Mucosa of rectum (tissue), 2 donors: ENCODE results near the gene KDM3B.

Experiments
- H3K27ac ChIP-seq, 2 donors: one replicate each; pipeline ENCODE4 v1.7.0; 2013; ENCODE audit warnings: inconsistent platforms in 2 of 2, low read depth in 2 of 2, low read length in 2 of 2
- H3K27me3 ChIP-seq, 2 donors: one replicate each; pipeline ENCODE4 v1.7.0; 2013; ENCODE audit warnings: low read length in 2 of 2; ENCODE audit not compliant: control insufficient read depth in 2 of 2, insufficient read depth in 2 of 2
- H3K36me3 ChIP-seq, 2 donors: one replicate each; pipeline ENCODE4 v1.7.0; 2013; ENCODE audit warnings: low read length in 2 of 2; ENCODE audit not compliant: control insufficient read depth in 2 of 2, insufficient read depth in 2 of 2
- H3K4me1 ChIP-seq, 2 donors: one replicate each; pipeline ENCODE4 v1.7.0; 2013; ENCODE audit warnings: low read length in 2 of 2, mild to moderate bottlenecking in 1 of 2; ENCODE audit not compliant: control insufficient read depth in 2 of 2, insufficient read depth in 2 of 2
- H3K4me3 ChIP-seq, 2 donors: one replicate each; pipeline ENCODE4 v1.7.0; 2013; ENCODE audit warnings: low read length in 2 of 2
- H3K9ac ChIP-seq, 2 donors: one replicate each; pipeline ENCODE4 v1.7.0; 2013; ENCODE audit warnings: low read length in 2 of 2, low read depth in 1 of 2, mild to moderate bottlenecking in 1 of 2
- H3K9me3 ChIP-seq, 2 donors: one replicate each; pipeline ENCODE4 v1.7.0; 2013; ENCODE audit warnings: low read length in 2 of 2; ENCODE audit not compliant: control insufficient read depth in 2 of 2
- donor health status: healthy.
- donor health status: Normal muscosa, but diverticular disease.

The KDM3B gene

GRCh38 chr5:138349852-138350562, 2.5 kb upstream of the KDM3B start:
- Histone ChIP-seq H3K9ac (no peak overlapping the region), H3K4me3 (no peak overlapping the region), H3K9me3 (no peaks in the 10 kb centered on the region), H3K4me1 (peaks cover 10 to 12% of the 10 kb centered on the region in 2 donors), H3K27ac (no peak overlapping the region), H3K36me3 (peaks cover 17 to 27% of the 10 kb centered on the region in 2 donors), H3K27me3 (no peaks in the 10 kb centered on the region)

- Histone ChIP-seq H3K4me1 (peaks cover 10 to 13% of the 10 kb centered on the region in 2 donors), H3K9ac (no peak overlapping the region), H3K27ac (no peak overlapping the region), H3K36me3 (peaks cover 14 to 22% of the 10 kb centered on the region in 2 donors), H3K9me3 (no peaks in the 10 kb centered on the region), H3K27me3 (no peaks in the 10 kb centered on the region), H3K4me3 (no peak overlapping the region)
Observed at GRCh38 chr5:138350563-138350890, 2.0 kb upstream of the KDM3B start.

GRCh38 chr5:138351056-138351455, 1.4 kb upstream of the KDM3B start:
- H3K4me1 ChIP-seq, result peaks cover 10 to 16% of the 10 kb centered on the region in 2 donors
- H3K27me3 ChIP-seq, result no peaks in the 10 kb centered on the region
- H3K9me3 ChIP-seq, result no peaks in the 10 kb centered on the region
- no peak overlapping the region for H3K27ac ChIP-seq
- H3K9ac ChIP-seq, result no peak overlapping the region
- H3K36me3 ChIP-seq, result peaks cover 8 to 17% of the 10 kb centered on the region in 2 donors
- no peak overlapping the region for H3K4me3 ChIP-seq

GRCh38 chr5:138351517-138351916, 968 bp upstream of the KDM3B start:
- Histone ChIP-seq H3K4me1 (peaks cover 10 to 16% of the 10 kb centered on the region in 2 donors), H3K27ac (no peak overlapping the region), H3K9me3 (no peaks in the 10 kb centered on the region)

GRCh38 chr5:138352722-138353559, 456 bp downstream of the KDM3B start:
- peak overlapping the region; percentile 76 to 83 for H3K4me3 ChIP-seq
- no peaks in the 10 kb centered on the region for H3K9me3 ChIP-seq
- peaks cover 10 to 16% of the 10 kb centered on the region in 2 donors for H3K4me1 ChIP-seq
- H3K36me3 ChIP-seq, result peaks cover under 1 to 4% of the 10 kb centered on the region in 2 donors
- H3K27ac ChIP-seq, result peak overlapping the region; percentile 96 to 97
- no peaks in the 10 kb centered on the region for H3K27me3 ChIP-seq
- peak overlapping the region; percentile 94 to 96 for H3K9ac ChIP-seq

More at GRCh38 chr5:138351517-138351916, 968 bp upstream of the KDM3B start:
- no peak overlapping the region for H3K4me3 ChIP-seq
- peaks cover 7 to 15% of the 10 kb centered on the region in 2 donors for H3K36me3 ChIP-seq
- H3K27me3 ChIP-seq, result no peaks in the 10 kb centered on the region
- H3K9ac ChIP-seq, result no peak overlapping the region

GRCh38 chr5:138353560-138354080, 1.1 kb downstream of the KDM3B start:
- peak overlapping the region; percentile 94 to 96 for H3K9ac ChIP-seq
- no peaks in the 10 kb centered on the region for H3K36me3 ChIP-seq
- no peaks in the 10 kb centered on the region for H3K27me3 ChIP-seq
- H3K4me3 ChIP-seq, result peak overlapping the region; percentile 76 to 83
- peaks cover 10 to 16% of the 10 kb centered on the region in 2 donors for H3K4me1 ChIP-seq
- H3K9me3 ChIP-seq, result no peaks in the 10 kb centered on the region
- peak overlapping the region; percentile 96 to 97 for H3K27ac ChIP-seq

GRCh38 chr5:138354387-138354786, 1.9 kb downstream of the KDM3B start:
- Histone ChIP-seq H3K9ac (peak overlapping the region; percentile 94 to 96), H3K4me1 (peaks cover 10 to 16% of the 10 kb centered on the region in 2 donors), H3K36me3 (no peaks in the 10 kb centered on the region), H3K27me3 (no peaks in the 10 kb centered on the region), H3K27ac (peak overlapping the region; percentile 96 to 97), H3K4me3 (peak overlapping the region; percentile 76 to 83), H3K9me3 (no peaks in the 10 kb centered on the region)

- Histone ChIP-seq H3K27me3 (no peaks in the 10 kb centered on the region), H3K27ac (no peak overlapping the region), H3K4me1 (peaks cover 10 to 16% of the 10 kb centered on the region in 2 donors), H3K9me3 (no peaks in the 10 kb centered on the region), H3K4me3 (peak overlapping the region; percentile 25 to 76), H3K36me3 (no peaks in the 10 kb centered on the region), H3K9ac (no peak overlapping the region)
Observed at GRCh38 chr5:138354926-138355378, 2.5 kb downstream of the KDM3B start.

- no peak overlapping the region for H3K9ac ChIP-seq
- H3K27me3 ChIP-seq, result no peaks in the 10 kb centered on the region
- H3K4me3 ChIP-seq, result no peak overlapping the region
- no peaks in the 10 kb centered on the region for H3K36me3 ChIP-seq
- H3K9me3 ChIP-seq, result no peaks in the 10 kb centered on the region
- no peak overlapping the region for H3K27ac ChIP-seq
- peaks cover 2 to 7% of the 10 kb centered on the region in 2 donors for H3K4me1 ChIP-seq
Observed at GRCh38 chr5:138359621-138360020, 7.1 kb downstream of the KDM3B start.

- no peak overlapping the region for H3K9ac ChIP-seq
- no peak overlapping the region for H3K27ac ChIP-seq
- H3K4me1 ChIP-seq, result no peaks in the 10 kb centered on the region
- no peaks in the 10 kb centered on the region for H3K36me3 ChIP-seq
- no peaks in the 10 kb centered on the region for H3K27me3 ChIP-seq
- H3K9me3 ChIP-seq, result no peaks in the 10 kb centered on the region
- H3K4me3 ChIP-seq, result no peak overlapping the region
Observed at GRCh38 chr5:138360941-138361452, 8.5 kb downstream of the KDM3B start.
